Skeletal muscle cell (primary cell): ENCODE results near the gene TYMP.

ENCODE experiments used
- DNase-seq: peaks from one replicate; pipeline ENCODE4 v3.0.0-alpha.2; 2010; ENCODE audit warnings: low read depth
- H3K4me3 ChIP-seq: 2 replicates; pipeline ENCODE4 v1.5.1; 2011; ENCODE audit warnings: low read depth, mild to moderate bottlenecking, control low read depth, low read length, moderate library complexity

Gene TYMP

DNA sequence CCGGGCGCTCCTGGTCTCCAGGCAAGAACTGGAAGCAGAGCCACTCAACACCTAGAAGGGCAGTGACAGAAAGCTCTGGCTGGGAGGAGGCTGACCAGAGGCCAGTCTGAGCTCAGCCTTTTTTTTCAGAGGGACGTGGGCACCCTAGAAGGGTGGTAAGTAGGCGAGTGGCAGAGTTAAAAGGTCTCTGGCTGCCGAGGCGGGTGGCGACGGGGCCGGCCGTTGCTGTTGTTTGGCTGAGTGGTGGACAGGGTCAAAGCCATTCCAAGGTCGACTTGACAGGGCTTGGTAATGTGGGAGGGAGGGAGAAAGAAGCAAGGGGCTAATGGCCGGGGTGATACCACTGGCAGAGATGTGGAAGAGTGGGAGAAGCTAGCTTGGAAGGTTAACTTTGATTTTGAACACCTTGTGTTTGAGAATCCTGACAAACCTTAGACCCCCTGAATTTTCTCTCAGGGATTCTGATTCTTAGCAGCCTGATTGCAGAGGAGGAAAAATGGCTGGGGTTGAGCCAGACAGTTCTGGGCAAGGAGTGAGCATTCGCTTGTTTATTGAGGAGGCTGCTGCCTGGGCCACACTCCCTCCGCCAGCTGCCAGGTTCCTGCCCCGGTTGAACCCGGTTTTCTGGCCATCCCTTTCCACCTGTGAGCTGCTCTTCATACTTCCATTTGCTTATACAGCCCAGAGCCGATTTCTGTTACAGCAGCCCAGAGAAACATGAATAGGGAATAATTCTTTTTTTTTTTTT is 33.8 kb upstream of the TYMP start:
- DNase-seq, result no peak

DNA sequence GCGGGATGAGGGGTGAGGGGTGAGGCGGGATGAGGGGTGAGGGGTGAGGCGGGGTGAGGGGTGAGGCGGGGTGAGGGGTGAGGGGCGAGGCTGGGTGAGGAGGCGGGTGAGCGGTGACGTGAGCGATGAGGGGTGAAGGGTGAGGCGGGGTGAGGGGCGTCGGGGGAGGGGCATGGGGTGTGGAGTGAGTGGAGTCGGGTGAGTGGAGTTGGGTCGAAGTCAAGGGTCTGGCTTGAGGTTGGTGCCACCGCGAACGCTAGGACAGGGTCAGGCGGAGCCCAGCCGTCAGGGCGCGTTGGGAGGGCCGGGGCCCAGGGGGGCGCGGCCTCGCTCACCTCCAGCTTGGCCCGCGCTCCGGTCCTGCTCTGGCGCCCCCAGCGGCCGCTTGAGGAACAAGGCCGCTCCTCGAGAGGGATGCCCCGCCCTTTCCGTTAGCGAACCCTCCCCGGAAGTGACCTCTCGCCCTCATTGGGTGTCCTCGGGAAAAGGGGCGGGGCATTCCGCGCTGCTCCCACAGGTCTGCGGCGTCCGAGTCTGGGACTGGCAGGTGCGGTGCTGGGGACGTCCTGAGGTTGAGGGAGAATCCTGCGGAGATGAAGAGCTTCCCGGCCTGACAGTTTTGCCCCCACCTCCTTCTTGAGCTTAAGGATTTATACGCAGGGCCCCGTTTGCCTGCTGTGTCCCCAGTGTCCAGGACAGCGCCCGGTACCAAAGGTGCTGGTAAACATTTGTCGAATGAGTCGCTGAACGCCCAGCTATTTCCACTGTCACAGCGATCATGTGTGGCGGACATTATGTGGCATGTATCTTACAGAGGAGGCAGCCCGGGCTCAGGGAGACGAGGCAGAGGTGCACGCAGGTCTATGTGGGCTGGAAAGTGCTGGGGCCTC is 33.0 kb upstream of the TYMP start, which contains the start of gene SYCE3:
SYCE3 (minus strand) TSS at position 397 of the 890 bp plus-strand sequence. CDS start 6,514 bp downstream, outside the sequence.
- no peak for DNase-seq
- peak within 1 kb of the TSS; percentile 62 for H3K4me3 ChIP-seq

More for the DNA sequence above, 33.8 kb upstream of the TYMP start:
- peak overlapping the region; percentile 62 for H3K4me3 ChIP-seq

DNA sequence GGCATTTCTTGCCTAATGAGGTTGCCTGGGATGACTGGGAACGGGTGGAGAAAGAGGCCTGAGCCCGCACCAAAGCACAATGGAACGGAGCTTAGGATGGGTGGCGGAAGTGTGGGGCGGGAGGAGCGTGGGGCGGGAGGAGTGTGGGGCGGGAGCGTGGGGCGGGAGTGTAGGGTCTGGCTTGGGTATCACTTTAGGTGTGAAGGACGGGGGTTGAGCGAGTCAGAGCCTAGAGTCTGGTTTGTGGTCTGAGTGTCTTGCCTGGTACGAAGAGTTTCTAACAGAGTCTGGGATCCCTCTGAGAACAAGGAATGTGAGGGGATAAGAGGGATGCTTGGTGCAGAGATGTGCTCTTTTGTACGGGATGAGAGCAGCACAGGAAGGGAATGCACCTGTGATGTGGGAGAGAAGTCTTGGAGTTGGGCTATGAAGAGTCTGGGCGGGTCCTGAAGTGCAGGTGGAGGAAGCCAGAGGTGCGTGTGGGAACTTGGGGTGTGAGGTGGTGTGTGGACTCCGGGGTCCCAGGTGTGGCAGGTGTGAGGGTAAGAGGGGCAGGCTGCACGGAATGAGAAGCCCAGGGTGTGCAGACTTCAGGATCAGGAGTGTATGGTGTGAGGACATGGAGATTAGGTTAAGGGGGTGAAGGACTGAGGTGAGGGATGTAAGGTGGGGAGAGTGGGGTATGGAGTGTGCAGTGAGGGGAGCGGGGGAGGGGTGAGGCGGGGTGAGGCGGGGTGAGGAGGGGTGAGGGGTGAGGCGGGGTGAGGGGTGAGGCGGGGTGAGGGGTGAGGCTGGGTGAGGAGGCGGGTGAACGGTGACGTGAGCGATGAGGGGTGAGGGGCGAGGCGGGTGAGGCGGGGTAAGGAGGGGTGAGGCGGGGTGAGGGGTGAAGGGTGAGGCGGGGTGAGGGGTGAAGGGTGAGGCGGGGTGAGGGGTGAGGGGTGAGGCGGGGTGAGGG is 31.9 kb upstream of the TYMP start:
- no peak for DNase-seq
- no peak overlapping the region for H3K4me3 ChIP-seq

DNA sequence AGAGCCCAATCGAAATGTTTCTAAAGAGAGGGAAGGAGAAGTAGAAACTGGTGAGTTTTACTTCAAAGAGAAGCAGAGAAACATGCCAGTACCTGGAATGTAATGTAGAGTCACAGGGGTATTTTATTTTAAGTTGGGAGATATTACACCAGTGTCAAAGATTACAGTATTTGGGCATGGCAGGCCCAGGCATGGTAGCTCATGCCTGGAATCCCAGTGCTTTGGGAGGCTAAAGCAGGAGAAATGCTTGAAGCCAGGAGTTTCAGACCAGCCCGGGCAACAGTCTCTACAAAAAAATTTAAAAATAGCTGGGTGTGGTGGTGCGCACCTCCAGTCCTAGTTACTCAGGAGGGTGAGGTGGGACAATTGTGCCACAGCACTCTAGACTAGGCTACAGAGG is 30.2 kb upstream of the TYMP start:
- no peak overlapping the region for H3K4me3 ChIP-seq
- DNase-seq, result no peak

DNA sequence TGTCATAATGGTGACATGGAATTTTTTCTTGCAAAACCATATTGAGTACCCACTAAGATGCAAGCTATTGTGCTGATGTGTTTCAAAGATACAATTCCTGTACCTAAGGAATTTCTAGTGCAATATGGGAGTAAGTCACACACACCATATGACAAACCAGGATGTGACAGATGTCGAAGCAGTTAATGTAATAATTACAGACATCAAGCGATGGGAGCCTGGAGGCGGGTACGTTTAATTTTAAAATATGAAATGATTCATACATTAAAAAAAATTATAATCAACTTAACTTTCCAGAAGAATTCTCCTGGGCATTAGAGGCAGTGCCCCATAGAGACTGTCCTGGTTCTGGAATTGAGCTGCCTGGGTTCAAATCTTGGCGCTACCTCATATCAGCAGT is 26.9 kb upstream of the TYMP start:
- no peak overlapping the region for H3K4me3 ChIP-seq
- no peak for DNase-seq

DNA sequence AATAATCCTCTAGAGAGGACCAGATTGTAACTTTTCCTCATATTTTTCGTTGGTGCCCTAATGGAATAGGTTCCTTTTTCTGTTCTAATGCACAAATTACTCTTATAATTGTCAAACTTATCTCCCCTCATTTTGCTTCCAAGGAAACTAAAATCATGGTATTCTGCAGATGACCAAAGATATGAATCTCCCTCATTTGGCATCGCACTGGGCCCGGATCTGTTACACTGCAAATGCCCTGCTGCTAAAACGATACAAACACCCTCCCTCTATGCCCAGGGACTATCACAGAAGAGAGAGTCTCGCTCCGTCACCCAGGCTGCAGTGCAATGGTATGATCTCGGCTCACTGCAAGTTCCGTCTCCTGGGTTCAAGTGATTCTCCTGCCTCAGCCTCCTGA is 23.5 kb upstream of the TYMP start:
- no peak overlapping the region for H3K4me3 ChIP-seq
- no peak for DNase-seq

DNA sequence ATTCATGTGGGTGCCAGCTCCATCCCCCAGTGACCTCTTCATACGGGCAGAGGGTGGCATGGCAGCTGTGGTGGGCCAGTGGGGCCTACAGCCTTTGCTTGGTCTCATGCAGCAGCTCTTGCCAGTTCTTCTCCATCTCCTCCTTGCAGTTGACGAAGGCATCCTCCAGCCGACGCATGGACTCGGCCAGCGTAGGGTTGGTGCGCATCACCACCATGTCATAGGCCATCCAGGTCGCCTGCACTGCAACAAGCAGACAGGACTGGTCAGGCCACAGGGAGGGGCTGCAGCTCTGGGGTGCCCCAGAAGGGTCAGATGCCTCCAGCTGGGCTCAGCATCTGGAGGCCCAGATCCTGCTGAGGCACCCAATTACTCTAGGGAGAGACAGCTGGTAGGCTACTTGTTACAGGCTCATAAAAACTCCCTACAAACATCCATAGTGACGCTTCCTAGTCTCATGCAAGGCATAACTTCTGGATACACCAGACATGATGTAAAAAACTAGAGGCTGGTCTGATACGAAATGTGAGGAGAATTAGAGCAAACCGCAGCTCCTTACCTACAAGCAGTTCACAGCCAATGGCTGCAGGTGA is 21.4 kb upstream of the TYMP start:
- H3K4me3 ChIP-seq, result no peak overlapping the region
- DNase-seq, result no peak

DNA sequence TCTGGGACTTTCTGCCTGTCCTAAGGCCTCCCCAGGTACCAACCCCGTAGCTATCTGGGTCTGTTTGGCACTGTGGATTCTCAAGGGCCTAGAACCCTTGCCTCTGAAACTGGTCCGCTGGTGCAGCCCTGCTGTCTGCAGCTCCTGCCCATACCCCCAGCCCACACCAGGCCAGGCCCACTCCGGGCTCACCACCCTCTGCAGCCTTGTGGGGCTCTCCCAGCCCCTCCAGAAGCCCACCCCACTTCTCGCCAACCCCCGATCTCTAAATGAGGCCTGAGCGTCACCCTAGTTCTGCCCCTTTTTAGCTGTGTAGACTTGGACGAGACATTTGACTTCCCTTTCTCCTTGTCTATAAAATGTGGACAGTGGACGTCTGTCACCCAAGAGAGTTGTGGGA is 20.6 kb upstream of the TYMP start:
- no peak for DNase-seq
- H3K4me3 ChIP-seq, result no peak overlapping the region

DNA sequence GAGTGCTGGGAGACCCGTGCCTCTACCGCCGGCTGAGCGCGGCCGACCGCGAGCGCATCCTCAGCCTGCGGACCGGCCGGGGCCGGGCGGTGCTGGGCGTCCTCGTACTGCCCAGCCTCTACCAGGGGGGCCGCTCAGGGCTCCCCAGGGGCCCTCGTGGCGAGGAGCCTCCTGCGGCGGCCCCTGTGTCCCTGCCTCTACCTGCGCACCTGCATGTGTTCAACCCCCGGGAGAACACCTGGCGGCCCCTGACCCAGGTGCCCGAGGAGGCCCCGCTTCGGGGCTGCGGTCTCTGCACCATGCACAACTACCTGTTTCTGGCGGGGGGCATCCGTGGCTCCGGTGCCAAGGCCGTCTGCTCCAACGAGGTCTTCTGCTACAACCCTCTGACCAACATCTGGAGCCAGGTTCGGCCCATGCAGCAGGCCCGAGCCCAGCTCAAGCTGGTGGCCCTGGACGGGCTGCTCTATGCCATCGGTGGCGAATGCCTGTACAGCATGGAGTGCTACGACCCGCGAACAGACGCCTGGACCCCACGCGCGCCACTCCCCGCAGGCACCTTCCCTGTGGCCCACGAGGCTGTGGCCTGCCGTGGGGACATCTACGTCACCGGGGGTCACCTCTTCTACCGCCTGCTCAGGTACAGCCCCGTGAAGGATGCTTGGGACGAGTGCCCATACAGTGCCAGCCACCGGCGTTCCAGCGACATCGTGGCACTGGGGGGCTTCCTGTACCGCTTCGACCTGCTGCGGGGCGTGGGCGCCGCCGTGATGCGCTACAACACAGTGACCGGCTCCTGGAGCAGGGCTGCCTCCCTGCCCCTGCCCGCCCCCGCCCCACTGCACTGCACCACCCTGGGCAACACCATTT is 19.3 kb upstream of the TYMP start:
- no peak overlapping the region for H3K4me3 ChIP-seq
- DNase-seq, result no peak

DNA sequence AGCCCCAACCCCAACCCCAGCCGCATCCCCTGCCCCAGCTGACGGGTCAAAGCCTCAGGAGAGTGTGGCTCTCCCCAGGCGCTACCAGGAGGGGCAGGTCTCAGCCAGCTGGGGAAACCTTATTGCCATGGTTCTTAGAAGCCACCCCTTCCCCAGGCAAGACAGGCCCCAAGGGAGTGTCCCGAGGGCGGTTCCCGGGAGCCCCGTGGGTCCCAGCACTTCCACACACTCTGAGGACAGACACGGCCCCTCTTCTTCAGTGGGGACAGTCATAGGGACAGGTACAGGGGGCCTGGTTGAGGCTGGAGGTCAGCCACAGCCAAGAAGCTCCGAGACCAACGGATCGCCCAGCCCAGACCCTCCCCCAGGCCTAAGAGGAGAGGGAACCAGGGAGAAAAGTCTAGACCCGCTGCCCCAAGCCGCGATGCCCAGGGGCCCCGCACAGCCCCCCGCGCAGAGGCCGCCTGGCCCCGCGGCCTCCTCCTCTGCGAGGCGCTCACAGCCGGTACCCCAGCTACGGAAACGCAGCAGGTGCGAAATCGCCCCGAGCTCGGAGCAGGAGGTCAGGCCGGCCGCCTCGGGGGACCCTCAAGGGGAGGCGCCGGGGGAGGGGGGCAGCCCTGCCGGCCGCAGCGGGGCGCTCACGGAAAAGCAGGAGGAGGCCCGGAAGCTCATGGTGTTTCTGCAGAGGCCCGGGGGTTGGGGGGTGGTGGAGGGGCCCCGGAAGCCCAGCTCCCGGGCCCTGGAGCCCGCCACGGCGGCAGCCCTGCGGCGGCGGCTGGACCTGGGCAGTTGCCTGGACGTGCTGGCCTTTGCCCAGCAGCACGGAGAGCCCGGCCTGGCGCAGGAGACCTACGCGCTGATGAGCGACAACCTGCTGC is 18.5 kb upstream of the TYMP start:
- H3K4me3 ChIP-seq, result peak overlapping the region; percentile 7
- DNase-seq, result no peak

DNA sequence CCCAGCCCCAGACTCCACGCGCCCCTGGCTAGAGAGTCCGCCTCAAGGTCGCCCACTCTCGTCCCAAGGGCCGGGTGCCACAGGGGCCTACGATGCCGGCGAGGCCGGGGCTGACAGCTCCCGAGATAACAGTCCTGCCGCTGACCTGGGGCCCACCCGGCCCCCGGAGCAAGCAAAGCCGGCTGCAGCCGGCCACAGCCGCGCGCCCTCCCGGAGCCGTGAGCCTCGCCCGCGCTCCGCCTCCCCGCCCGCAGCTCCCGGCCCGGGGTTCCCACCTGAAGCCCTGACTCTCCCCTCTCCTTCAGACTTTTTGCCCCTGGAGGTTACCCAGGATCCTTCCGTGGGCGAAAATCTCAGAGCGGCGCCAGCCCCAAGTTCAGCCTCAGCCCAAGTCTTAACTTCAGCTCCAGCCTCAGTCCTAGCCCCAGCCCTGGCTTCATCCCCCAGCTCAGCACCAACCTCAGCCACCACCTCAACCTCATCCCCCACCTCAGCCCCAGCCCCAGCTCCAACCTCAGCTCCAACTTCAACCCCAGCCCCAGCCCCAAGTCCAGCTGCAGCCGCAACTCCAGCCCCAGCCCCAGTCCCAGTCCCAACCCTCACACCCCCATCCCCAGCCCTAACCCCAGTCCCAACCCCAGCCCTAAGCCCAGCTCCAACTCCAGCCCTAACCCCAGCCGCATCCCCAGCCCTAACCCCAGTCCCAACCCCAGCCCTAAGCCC is 17.6 kb upstream of the TYMP start:
- no peak for DNase-seq
- H3K4me3 ChIP-seq, result no peak overlapping the region

DNA sequence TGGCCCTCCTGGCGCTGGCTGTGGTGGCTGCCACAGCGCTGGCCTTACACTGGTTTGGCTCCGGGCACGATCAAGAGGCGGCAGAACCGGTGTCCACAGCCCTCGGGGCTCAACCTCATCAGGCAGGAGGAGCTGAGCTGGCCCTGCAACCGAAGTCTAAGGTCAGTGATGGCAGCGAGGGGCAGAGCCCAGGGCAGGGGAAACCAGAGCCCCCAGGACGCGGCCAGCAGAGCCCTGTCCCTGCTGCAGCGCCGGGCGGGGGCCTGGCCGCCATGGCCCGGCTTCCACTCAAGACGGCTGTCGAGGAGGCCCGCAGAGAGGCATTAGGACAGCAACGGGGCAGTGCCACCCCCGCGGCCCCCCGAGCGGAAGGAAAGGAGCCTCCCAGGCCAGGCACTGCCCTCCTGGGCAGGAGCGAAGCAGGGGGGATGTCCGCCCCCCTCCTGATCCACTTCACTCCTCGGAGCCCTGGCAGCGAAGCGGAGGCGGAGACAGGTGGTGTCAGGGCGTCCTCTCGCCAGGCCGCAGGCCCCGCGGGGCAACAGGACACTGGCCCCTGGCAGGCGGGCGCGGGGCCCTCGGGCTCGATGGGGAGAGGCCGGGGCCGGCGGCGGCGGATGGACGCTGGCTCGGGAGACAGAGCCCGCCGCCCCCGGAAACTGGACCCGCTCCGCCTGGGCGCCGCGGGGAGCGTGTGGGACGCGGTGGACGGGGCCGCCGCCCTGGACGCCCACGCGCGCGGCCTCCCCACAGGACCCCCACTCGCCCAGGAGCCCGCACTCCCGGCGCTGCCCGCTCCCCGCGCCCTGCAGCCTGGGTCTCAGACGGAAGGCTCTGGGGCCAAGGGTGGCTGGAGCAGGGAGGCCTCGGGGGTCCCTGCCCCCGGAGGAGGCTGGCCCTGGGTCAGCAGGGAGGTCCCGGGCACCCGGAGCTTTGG is 16.8 kb upstream of the TYMP start:
- no peak overlapping the region for H3K4me3 ChIP-seq
- no peak for DNase-seq

DNA sequence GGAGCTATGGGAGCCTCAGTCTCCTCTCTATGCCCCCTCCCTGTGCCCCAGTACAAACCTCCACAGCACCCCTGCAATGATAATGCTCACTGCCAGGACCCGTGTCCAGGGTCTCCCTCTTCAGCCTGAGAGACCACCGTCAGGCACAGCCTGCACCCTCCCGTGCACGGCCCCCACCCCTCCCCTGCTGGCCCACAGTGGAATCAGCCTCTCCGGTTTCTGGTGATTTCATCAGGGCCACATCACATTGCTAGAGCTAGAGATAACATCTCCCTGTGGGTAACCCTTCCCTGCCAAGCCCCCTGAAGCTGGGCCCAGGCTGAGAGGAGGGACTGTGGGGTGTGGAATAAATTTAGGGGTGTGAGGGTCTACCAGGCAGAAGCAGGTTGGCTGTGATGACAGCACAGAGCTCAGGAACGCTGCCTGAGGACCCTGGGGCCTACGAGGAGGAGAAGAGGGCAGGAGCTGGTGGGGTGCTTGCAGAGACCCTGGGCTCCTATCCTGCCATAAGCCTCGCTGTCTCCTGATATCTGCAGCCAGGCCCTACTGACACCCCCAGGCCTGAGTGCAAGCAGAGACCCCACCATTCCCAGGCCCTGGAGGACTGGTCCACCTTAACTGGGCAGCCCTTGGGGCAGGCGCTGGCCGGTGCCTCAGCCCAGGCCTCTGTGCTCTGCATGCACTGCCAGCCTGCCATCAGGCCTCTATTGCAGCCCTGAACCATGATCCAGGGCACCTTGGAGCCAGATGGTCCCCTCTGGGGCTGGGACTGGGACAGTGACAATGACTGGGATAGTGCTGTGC is 15.9 kb upstream of the TYMP start, which contains the start of gene KLHDC7B:
KLHDC7B (plus strand) TSS at position 378 of the 804 bp plus-strand sequence; CDS start at position 723, 345 bp downstream.
- no peak for DNase-seq
- H3K4me3 ChIP-seq, result no peak within 1 kb of the TSS

DNA sequence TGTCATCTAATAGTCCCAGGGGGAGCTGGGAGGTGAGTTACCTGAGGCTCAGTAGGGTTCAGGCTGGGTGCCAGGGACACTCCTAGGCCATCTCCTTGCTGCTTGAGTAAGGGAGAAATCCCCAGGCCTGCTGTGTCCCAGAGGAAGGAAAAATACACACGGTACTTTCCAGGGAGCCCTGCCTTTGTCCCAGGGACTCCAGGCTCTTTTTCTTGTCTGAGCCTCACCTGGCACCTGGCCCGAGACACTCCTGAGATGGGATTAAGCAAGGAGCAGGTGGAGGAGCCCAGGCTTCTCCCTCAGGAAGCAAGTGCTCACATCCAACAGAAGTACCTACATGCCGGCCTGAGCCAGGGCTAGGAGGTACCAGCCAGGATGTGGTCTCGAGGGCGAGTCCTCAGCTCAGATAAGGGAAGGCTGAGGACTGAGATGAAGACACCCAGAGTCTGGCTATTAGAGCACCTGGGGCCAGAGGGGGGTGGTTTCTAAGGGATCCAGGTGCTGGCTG is 15.0 kb upstream of the TYMP start:
- DNase-seq, result no peak
- no peak overlapping the region for H3K4me3 ChIP-seq
